Activated CD8-positive, alpha-beta memory T cell treated with anti-CD3 and anti-CD28 coated beads, Interleukin-2, amount 50 U/mL, for 1 hour (primary cell): Measurements from ENCODE around the gene STOX2.

Experiments used
- DNase-seq: peaks from one replicate; pipeline ENCODE4 v3.0.0-alpha.2; 2020; ENCODE audit errors: extremely low read depth

The STOX2 gene

GRCh38 chr4:183888564-183888963 lies 16.5 kb upstream of the STOX2 start:
- no peak for DNase-seq

- no peak for DNase-seq
These were observed 15.9 kb upstream of the STOX2 start for GRCh38 chr4:183889190-183889589.

GRCh38 chr4:183897193-183897592 lies 7.9 kb upstream of the STOX2 start:
- no peak for DNase-seq

- DNase-seq: no peak
These were observed 6.7 kb upstream of the STOX2 start for GRCh38 chr4:183898456-183898855.

- no peak for DNase-seq
These were observed 1.9 kb upstream of the STOX2 start for GRCh38 chr4:183903021-183903760.

GRCh38 chr4:183905593-183906488 lies 734 bp downstream of the STOX2 start:
- DNase-seq: no peak

GRCh38 chr4:183906489-183906738 lies 1.3 kb downstream of the STOX2 start:
- DNase-seq: no peak

- DNase-seq: no peak
These were observed 1.9 kb downstream of the STOX2 start for GRCh38 chr4:183906739-183907651.

GRCh38 chr4:183907871-183908683 lies 3.0 kb downstream of the STOX2 start:
- DNase-seq: no peak

- no peak for DNase-seq
These were observed 4.1 kb downstream of the STOX2 start for GRCh38 chr4:183909187-183909586.

- DNase-seq: no peak
These were observed 4.7 kb downstream of the STOX2 start for GRCh38 chr4:183909801-183910200.

- DNase-seq: no peak
These were observed 7.5 kb downstream of the STOX2 start for GRCh38 chr4:183912585-183912984.

- DNase-seq: no peak
These were observed 10.9 kb downstream of the STOX2 start for GRCh38 chr4:183915976-183916375.

GRCh38 chr4:183918696-183919095 lies 13.6 kb downstream of the STOX2 start:
- no peak for DNase-seq

- no peak for DNase-seq
These were observed 14.0 kb downstream of the STOX2 start for GRCh38 chr4:183919141-183919540.

GRCh38 chr4:183920512-183920911 lies 15.4 kb downstream of the STOX2 start:
- no peak for DNase-seq

GRCh38 chr4:183921335-183921734 lies 16.2 kb downstream of the STOX2 start:
- no peak for DNase-seq

GRCh38 chr4:183924362-183925044 lies 19.4 kb downstream of the STOX2 start:
- DNase-seq: no peak

- no peak for DNase-seq
These were observed 21.8 kb downstream of the STOX2 start for GRCh38 chr4:183926950-183927349.

- DNase-seq: no peak
These were observed 27.5 kb downstream of the STOX2 start for GRCh38 chr4:183932576-183932975.

- DNase-seq: no peak
These were observed 29.7 kb downstream of the STOX2 start for GRCh38 chr4:183934761-183935160.
